Heart left ventricle (tissue), 13 donors: ENCODE measurements around the gene NPHP4.

Source experiments
- POLR2A ChIP-seq, 2 donors: fragments of 450-650 bp; IDR thresholded peaks; one replicate each; pipeline ENCODE4 v1.6.1; 2017; ENCODE audit warnings: antibody characterized with exemption in 2 of 2, mild to moderate bottlenecking in 2 of 2, moderate library complexity in 2 of 2
- TF ChIP-seq, protein P1 (sequence below), 12 donors: fragments of 200-600 bp; sonication (generic) in 4 of 12; IDR thresholded peaks; one replicate each; pipeline versions ENCODE4 v1.5.0 to v1.8.0; 2018 to 2022; ENCODE audit warnings: antibody characterized with exemption in 12 of 12, mild to moderate bottlenecking in 5 of 12
- donor health status: ischemic (EF 13 %, LVEDD 7.1; RV severe dilation, severe dysfunction).
- donor health status: DM: no; HTN: yes; CAD: no.
- donor health status: DM: no; HTN: no; CAD: no.
- donor health status: ischemic (EF 25% LVEDD 6.9; RV normal size, moderate dysfunction).
- donor health status: ischemic (EF 25% LVEDD 5.7; RV mildly dilated, moderate dysfunction).
- donor health status: ischemic (EF 35%, LVEDD 5.7; RV mildly dilated, moderate dysfunction).
- donor health status: nonischemic (EF 11% LVEDD 7.7; RV severe dilation, severe dysfunction).
- donor health status: DM: yes; HTN: yes; CAD: no.
- donor health status: PGD.
- donor health status: ischemic (EF 29% LVEDD 5.4; RV normal size, mild dysfunction).
- donor health status: nonischemic (EF 23%, LVEDD 6.1; RV moderate dilation, normal function).

DNA sequence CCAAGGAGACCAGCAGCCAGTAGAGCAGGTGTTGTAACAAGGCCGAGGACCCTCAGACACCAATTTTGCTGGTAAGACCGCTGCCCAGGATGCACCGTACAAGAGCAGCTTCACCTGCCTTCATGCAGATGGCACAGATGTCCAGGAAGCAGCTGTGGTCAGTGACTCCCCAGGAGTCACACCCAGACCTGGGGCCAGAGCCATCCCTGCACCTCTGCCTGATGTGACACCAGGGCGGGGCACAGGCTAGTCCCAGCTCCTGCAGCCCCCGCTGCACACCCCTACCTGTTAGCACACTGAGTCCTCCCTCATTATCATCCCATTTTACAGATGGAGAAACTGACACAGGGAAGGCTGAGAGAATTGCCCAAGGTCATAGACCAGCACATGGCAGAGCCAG, 37.1 kb upstream of the NPHP4 start:
- TF ChIP-seq POLR2A (IDR thresholded peaks at IDR 0.05): no peak
- TF ChIP-seq, protein P1, sequence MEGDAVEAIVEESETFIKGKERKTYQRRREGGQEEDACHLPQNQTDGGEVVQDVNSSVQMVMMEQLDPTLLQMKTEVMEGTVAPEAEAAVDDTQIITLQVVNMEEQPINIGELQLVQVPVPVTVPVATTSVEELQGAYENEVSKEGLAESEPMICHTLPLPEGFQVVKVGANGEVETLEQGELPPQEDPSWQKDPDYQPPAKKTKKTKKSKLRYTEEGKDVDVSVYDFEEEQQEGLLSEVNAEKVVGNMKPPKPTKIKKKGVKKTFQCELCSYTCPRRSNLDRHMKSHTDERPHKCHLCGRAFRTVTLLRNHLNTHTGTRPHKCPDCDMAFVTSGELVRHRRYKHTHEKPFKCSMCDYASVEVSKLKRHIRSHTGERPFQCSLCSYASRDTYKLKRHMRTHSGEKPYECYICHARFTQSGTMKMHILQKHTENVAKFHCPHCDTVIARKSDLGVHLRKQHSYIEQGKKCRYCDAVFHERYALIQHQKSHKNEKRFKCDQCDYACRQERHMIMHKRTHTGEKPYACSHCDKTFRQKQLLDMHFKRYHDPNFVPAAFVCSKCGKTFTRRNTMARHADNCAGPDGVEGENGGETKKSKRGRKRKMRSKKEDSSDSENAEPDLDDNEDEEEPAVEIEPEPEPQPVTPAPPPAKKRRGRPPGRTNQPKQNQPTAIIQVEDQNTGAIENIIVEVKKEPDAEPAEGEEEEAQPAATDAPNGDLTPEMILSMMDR (IDR thresholded peaks at IDR 0.05): no peak
